ENCODE results near the gene PADI3. TPM values are rescaled to one million over a fixed set of nuclear protein-coding genes. Genes with fewer than 3 reads are reported as not detected.

The PADI3 gene
- total and polyA plus RNA-seq, 2 donors (not counting 3 experiments of a cell fraction or from before 2014, with no cell fraction given): not detected

DNA sequence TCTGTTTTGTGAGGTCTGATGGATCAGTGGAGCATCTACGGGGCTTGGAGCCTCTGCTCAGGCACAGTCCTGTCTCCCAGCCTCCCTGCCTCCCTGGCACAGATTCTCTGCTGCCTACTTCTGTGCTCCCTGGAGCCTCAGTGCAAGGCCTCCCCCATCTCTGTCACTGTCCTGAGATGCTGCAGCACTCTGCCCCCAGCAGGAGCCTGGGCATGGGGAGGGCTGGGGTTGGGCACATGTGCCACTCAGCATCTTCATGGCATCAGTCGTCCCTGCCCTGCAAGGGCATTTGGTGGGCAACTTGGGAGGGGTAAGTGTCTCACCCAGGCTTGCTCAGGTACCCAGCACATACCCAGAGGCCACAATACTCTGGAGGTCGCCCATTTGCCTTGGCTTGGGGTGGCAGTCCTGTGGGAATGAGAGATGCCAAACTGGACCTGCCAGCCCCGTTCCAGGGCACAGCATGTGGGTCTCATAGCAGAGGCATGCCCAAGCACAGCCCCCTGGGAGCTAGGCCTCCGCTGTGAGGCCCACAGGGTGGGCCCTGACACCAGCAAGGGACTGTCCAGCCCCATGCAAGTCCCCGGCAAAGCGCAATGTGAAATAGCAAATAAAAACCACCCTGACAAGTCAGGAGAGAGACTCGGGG is 28.7 kb downstream of the PADI3 start:
- dilution Hi-C loops (cut with MboI; ENCODE audit: extremely low pct_ligation_motif_present, low sequenced_read_pairs) (no loop called here), intact Hi-C loops (cut with micrococcal nuclease) (no loop called here)
- Histone ChIP-seq H3K36me3 (ENCODE audit: control insufficient read depth in 2 of 2, extremely low read depth in 1 of 2, insufficient read depth in 2 of 2, low read length in 2 of 2) (no peaks in the 10 kb centered on the region), H2AFZ (ENCODE audit: low read depth, low read length) (no peak overlapping the region), H3K9me1 (replicated peaks; ENCODE audit: control insufficient read depth, extremely low read depth, insufficient read depth, low read length) (no peaks in the 10 kb centered on the region), H3K4me2 (ENCODE audit: insufficient read depth, low read length) (no peak overlapping the region), H3K79me2 (ENCODE audit: control insufficient read depth, insufficient read depth, low read length) (no peaks in the 10 kb centered on the region), H3K27ac (ENCODE audit: insufficient read depth, low read depth, low read length) (no peak overlapping the region), H3K9me3 (replicated peaks; ENCODE audit: control insufficient read depth, insufficient read depth, low read length) (no peaks in the 10 kb centered on the region), H4K20me1 (replicated peaks; ENCODE audit: control insufficient read depth, extremely low read depth, insufficient read depth, low read length) (no peaks in the 10 kb centered on the region), H3K9ac (replicated peaks; ENCODE audit: extremely low read depth, insufficient read depth, low read length) (no peak overlapping the region), H3K27me3 (ENCODE audit: control insufficient read depth in 2 of 2, insufficient read depth in 2 of 2, low read length in 2 of 2) (no peaks in the 10 kb centered on the region), H3K4me1 (ENCODE audit: control insufficient read depth, extremely low read depth, insufficient read depth, low read length) (no peaks in the 10 kb centered on the region), H3K4me3 (replicated peaks in 1 of 3; ENCODE audit: insufficient read depth in 1 of 3, low read depth in 1 of 3, low read length in 3 of 3) (no peak overlapping the region)
- POLR2A ChIA-PET: no interaction called here
- TF ChIP-seq MAX (IDR thresholded peaks at IDR 0.05; ENCODE audit: insufficient read depth, insufficient read length) (no peak), POLR2AphosphoS5 (IDR thresholded peaks at IDR 0.05; ENCODE audit: insufficient read depth, low read depth, low read length) (no peak), CTCF (IDR thresholded peaks at IDR 0.05; ENCODE audit: extremely low read depth in 1 of 2, insufficient read depth in 1 of 2, low read depth in 1 of 2, low read length in 2 of 2) (no peak), EZH2 (IDR thresholded peaks at IDR 0.05; ENCODE audit: borderline replicate concordance, low read depth, low read length, severe bottlenecking) (no peak), POLR2A (IDR thresholded peaks at IDR 0.05; ENCODE audit: low read depth, low read length) (no peak), FOS (IDR thresholded peaks at IDR 0.05; ENCODE audit: borderline replicate concordance, insufficient read depth, low read length) (no peak), GATA2 (IDR thresholded peaks at IDR 0.05; ENCODE audit: insufficient read depth, insufficient read length, low read depth, low read length) (no peak), MYC (IDR thresholded peaks at IDR 0.05; ENCODE audit: low read depth, low read length) (no peak), JUN (IDR thresholded peaks at IDR 0.05; ENCODE audit: borderline replicate concordance, insufficient read depth, insufficient read length, low read depth) (no peak)
- no peak for FAIRE-seq
- no TSS peak for BruUV-seq (replicated peaks)
- DNase-seq (ENCODE audit: low read depth, low spot score): no peak
- CTCF ChIA-PET: interaction anchor here (0.8 to 1.8 kb wide), 3 partner anchors 58 to 152 kb away, joined by 3 to 4 read pairs (median 3); no protein-coding TSS in a partner anchor

Measured in endothelial cell of umbilical vein (primary cell).